HG03097 (cell line): ENCODE data around the gene ITIH1.
"Not testable (repeated sequence)": the region's sequence is repeated elsewhere in the genome, so short reads cannot be mapped to it uniquely, and the experiment has no call there.

Experiments
- ATAC-seq: cut with Tn5 transposase; IDR thresholded peaks from one replicate; pipeline ENCODE4 v1.9.1; 2021; ENCODE audit not compliant: unreplicated experiment, low FRiP score

Gene ITIH1, protein sequence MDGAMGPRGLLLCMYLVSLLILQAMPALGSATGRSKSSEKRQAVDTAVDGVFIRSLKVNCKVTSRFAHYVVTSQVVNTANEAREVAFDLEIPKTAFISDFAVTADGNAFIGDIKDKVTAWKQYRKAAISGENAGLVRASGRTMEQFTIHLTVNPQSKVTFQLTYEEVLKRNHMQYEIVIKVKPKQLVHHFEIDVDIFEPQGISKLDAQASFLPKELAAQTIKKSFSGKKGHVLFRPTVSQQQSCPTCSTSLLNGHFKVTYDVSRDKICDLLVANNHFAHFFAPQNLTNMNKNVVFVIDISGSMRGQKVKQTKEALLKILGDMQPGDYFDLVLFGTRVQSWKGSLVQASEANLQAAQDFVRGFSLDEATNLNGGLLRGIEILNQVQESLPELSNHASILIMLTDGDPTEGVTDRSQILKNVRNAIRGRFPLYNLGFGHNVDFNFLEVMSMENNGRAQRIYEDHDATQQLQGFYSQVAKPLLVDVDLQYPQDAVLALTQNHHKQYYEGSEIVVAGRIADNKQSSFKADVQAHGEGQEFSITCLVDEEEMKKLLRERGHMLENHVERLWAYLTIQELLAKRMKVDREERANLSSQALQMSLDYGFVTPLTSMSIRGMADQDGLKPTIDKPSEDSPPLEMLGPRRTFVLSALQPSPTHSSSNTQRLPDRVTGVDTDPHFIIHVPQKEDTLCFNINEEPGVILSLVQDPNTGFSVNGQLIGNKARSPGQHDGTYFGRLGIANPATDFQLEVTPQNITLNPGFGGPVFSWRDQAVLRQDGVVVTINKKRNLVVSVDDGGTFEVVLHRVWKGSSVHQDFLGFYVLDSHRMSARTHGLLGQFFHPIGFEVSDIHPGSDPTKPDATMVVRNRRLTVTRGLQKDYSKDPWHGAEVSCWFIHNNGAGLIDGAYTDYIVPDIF

DNA sequence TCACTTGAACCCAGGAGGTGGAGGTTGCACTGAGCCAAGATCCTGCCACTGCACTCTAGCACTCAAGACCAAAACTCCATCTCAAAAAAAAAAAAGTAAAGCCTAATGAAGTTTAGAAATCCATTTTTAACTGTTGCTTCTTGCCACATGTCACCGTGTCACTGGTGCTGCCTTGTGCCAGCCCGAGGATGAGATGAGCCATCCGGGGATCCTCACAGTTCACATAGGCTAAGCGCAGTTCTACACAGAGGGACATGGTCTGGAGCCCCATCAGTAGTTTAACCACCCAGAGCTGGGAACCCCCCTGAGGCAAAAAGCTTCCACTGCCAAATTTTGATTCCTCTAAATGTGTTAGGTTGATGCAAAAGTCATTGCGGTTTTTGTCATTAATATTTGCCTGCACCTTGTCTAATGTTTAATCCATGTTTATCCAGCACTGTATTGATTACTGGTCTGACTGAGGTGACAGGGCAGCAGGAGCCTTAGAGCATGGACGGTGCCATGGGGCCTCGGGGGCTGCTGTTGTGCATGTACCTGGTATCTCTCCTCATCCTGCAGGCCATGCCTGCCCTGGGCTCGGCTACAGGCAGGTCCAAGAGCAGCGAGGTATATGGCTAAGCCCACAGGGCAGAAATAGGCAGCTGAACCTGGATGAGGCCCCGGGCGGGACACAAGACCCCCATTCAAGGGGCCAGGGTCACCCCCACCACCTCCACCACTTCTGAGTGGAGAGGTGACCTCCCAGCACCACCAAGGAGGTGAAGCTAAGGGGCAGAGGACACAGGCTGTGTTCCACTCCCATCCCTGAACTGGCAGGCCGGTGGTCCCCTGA, at the start of gene ITIH1:
TSS of gene ITIH1 (plus strand) at position 473 of the 832 bp plus-strand sequence. CDS start at position 490, 17 bp downstream.
- no peak for ATAC-seq

DNA sequence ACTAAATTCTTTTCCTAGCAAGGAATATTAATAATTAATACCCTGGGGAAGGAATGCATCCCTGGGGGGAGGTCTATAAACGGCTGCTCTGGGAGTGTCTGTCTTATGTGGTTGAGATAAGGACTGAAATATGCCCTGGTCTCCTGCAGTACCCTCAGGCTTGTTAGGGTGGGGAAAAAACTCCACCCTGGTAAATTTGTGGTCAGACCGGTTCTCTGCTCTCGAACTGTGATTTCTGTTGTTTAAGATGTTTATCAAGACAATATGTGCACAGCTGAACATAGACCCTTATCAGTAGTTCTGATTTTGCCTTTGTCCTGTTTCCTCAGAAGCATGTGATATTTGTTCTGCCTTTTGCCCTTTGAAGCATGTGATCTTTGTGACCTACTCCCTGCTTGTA, 48.6 kb upstream of the ITIH1 start:
- not testable (repeated sequence) for ATAC-seq

DNA sequence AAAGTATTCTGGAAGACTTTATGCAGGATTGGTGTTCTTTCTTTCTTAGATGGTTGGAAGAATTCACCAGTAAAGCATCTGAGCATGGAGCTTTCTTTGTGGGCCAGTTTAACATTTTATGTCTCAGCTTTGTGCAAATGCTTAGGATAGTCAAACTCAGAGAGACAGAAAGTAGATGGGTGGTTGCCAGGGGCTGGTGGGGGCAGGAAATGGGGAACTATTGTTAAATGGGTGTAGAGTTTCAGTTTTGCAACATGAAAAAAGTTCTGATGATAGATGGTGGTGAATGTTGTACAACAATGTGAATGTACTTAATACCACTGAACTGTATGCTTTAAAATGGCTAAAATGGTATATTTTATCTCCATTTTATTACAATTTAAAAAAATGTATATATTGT, 46.7 kb upstream of the ITIH1 start:
- no peak for ATAC-seq

DNA sequence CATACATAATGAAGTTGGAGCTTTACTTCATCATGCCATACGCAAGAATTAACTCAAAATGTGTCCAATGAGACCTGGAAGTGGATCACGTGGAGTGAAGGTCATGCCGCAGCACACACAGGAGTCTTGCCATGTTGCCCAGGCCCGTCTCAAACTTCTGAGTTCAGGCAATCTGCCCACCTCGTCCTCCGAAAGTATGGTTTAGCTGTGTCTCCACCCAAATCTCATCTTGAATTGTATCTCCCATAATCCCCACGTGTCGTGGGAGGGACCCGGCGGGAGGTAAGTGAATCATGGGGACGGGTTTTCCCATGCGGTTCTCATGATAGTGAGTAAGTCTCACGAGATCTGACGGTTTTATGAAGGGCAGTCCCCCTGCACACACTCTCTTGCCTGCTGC, 45.8 kb upstream of the ITIH1 start:
- ATAC-seq, result no peak

DNA sequence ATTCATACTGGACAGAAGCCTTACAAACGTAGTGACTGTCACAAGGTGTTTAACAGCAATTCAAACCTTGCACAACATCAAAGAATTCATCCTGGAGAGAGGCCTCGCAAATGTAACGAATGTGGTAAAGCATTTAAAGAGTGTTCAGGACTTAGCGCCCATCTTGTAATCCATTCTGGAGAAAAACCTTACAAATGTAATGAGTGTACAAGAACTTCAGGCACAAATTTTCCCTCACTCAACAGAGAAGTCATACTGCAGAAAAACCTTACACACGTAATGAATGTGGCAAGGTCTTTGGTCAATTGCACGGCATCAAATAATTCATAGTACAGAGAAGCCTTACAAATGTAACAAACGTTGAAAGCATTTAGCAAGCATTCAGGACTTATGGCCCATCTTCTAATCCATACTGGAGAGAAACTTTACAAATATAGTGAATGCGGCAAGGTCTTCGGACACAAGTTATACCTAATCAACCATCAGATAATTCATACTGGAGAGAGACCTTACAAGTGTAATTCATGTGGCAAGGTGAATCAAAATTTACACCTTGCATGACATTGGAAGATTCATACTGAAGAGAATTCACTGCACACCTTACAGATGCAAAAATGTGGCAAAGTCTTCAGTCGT, 44.0 kb upstream of the ITIH1 start:
- ATAC-seq, result no peak

DNA sequence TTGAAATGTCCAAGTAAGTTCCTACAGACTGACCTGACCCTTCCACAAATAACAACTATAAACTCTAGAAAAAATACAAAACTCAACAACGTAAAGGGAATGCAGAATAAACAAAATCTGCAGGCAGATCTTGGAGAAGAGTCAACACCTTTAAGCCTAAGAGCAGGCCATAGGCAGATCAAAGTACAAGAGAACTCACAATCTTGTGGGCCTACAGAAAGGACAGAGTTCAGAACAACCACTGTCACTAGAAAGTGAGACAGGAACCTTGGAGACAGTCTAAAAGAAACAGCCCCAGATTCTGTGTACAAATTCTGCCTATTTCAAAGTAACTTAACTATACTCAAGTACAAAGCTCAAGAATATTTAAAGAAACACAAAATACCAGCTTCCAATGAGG, 37.7 kb upstream of the ITIH1 start:
- no peak for ATAC-seq

DNA sequence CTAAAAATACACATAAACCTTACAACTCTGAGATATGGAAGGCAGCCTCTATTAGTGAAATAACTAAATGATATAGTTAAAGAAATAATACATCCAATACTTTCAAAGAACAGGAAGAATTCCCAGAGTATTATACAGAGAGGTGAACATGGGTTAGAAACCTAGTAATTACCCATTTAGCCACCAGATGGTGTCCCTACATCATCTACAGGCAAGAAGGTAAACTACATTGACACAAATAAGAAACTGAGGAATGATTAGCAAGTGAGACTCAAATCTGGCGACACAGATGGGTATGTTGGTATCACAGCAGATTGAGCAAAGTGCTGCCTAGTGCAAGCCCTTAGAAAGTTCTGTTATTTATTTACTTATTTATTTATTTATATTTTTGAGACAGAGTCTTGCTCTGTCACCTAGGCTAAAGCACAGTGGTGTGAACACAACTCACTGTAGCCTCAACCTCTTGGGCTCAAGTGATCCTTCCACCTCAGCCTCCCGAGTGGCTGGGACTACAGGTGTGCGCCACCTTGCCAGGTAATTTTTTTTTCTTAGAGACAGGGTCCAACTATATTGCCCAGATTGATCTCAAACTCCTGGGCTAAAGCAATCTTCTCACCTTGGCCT, 34.9 kb upstream of the ITIH1 start:
- ATAC-seq, result no peak

DNA sequence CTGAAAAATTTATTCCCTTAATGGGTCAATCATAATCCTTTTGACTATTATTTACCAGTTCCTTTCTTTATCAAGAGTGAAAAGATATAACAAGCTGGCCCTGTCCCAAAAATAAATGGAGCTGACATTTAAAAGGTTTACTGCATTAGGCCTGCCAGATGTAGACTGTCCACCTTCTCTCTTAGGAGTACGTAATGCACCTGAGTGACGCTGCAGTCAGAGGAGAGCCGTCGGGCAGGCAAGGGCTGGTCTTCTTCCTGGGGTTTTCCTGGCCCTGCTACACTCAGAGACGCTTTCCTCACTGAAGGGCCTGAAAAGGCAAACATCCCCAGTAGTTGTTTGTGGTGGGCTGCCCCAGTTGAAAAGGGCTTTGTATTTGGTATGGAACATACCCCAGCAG, 34.2 kb upstream of the ITIH1 start:
- no peak for ATAC-seq

DNA sequence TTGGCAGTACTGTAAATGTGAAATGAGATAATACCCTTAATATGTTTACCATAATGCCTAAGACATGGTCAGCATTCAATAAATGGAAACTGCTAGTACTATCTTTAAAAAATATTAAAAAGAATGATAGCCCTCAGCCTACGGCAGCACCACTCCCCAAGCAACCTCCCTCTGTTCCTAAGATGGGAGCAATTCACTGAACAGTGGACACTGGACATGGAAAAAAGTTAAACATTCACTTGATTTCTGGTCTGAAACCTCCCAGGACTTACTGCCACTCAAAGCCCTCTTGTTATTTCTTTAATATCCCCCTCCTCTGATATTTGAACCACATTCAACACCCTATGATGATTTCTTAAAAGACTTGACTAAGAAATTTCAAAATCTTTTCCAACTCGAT, 33.7 kb upstream of the ITIH1 start:
- no peak for ATAC-seq

DNA sequence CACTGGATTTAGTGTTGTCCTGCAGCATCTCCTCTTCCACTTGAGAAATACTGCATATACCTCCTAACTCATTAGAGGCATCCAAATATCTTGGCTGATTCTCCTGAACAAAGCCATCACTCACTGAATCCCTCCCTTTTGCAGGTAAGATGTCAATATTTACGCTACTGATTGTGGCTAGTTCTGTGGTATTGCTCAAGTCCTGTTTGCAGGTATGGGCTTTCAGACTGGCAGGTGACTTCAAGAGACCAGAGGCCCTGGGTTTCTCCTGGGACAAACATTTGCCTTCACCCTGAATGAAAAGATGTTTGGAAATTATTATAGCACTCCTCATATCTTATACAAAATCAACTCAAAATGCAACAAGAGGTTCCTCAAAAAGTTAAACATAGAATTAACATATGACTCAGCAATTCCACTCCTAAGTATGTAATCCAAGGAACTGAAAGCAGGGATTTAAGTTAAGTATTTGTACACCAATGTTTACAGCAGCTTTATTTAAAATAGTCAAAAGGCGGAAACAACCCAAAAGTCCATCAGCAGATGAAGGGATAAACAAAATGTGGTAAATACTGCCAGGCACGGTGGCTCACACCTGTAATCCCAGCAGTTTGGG, 25.2 kb upstream of the ITIH1 start:
- ATAC-seq, result no peak

DNA sequence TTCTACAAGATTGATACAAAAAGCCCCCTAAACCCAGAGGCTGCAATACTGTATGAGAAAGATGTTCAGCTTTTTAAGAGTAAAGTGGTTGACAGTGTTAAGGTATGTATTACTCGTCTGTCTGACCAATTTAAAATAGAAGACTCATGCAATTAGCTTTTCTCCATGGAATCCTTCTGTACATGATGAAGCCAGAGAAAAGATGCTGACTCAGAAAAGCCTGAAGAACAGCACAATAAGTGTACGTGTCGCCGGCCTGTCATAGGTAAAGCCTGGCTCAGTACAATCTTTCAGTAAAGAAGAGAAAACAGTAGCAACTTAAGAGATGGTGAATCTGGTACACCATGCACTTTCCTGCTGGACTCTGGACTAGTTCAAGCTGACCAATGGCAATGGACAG, 23.0 kb upstream of the ITIH1 start:
- ATAC-seq, result no peak

DNA sequence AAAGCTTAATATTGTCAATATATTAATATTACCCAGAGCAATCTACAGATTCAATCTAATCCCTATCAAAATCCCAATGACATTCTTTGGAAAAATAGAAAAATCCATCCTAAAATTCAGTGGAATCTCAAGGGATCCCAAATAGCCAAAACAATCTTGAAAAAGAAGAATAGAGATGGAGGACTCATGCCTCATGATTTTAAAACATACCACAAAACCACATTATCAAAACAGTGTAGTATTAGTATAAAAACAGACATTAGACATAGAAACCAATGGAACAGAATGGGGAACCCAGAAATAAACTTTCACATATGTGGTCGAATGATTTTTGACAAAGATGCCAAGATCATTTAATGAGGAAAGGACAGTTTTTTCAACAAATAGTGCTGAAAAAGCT, 21.3 kb upstream of the ITIH1 start:
- no peak for ATAC-seq

DNA sequence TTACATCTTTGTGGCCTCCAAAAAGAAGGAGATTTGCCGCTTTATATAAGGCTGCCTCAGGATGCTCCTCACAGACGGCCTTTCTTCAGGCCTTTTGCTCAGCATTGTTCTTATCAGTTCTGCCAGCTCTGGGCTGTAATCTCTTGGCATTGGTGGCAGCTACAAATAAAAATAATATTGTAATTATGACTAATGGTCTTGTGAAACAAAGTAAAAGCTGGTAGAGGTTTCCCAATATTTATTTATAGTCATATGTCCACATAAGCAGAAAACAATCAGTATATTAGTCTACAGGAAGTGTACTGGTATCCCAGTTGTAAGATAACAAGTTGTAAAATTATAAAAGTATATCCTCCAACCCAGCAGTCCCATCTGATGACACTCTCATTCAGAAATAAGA, 13.9 kb upstream of the ITIH1 start:
- no peak for ATAC-seq

DNA sequence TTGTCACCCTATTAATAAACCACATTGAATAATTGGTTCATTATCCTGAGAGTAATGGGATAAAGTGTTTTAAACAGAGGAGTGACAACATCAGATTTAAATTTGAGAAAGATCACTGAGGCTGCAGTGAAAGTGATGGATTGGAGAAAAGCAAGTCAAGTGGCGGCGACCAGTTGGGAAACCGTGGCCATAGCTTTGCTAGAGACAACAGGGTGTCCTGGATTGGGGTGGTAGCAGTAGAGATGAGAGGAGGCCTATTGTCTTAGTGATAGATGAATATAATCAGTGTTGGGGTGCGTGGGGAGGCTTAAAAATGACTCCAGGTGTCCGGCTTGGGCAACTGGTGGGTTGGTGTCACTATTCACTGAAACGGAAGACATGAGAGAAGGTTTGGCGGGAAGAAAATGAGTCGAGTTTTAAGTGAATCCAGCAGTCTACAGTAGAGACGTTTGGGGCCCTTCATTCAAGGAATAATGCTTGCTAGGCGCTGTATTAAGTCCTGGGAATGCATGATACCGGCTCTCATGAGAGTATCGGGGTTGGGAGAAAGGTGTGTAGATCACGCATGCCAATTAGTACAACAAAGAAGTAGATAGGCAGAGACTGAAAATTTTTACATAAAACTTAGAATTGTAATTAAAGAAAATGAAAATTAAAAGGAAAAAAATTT, 7.5 kb upstream of the ITIH1 start:
- no peak for ATAC-seq

DNA sequence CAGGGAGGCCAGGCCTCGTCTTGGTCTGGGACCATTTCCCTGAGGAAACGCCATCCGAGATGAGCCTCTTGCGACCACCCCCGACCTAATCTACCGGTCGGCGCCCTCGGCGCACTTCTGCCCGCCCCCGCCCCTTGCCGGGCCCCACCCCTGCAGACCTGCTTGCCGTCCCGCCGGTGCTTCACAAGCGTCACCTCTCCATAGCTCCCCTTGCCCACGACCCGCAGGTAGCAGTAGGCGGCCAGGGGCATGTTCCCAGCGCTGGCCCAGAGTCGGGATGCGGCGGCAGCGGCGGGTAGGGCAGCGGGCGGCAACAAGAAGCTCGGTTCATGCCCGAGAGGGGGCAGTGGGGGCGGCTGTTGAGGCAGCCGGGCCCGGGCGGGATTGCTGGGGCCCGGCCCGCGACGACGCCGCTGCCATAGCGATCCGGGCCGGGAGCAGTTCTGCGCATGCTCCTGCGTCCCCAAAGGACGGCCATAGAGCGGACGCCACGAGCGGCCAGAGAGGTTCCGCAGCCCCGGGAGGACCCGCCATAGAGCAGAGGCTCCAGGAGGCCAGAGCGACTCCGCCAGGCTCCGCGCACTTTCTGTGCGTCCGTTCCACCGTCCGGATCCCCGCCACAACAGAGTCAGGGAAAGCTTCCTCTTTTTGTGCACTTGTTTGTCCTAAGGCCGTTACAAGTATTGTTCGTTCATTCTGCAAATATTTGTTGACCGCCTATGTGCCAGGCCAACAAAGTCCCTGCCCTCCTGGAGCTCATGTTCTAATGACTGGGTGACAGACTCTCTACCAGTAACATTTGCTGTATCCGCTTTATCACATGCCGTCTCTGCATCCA, 6.7 kb upstream of the ITIH1 start, which contains the start of gene NEK4:
TSS of gene NEK4 (minus strand) at position 445 of the 838 bp plus-strand sequence. CDS start at position 251, 194 bp downstream.
- peak; percentile 93 for ATAC-seq

DNA sequence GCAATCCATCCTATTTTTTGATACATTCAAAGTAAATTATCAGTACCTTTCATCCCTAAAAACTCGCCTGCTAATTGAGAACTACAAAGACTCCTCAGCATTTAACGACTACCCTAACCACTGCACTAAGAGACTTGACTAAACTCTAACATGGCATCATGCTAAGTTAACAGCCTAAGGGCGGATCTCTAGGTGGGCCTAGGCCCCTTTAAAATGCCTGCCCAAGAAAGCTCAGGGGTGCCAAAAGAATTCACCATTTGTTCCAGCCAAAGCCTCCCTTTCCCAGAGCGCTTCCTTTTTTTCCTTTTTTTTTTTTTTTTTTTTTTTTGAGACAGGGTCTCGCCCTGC, 6.1 kb upstream of the ITIH1 start:
- ATAC-seq, result no peak

DNA sequence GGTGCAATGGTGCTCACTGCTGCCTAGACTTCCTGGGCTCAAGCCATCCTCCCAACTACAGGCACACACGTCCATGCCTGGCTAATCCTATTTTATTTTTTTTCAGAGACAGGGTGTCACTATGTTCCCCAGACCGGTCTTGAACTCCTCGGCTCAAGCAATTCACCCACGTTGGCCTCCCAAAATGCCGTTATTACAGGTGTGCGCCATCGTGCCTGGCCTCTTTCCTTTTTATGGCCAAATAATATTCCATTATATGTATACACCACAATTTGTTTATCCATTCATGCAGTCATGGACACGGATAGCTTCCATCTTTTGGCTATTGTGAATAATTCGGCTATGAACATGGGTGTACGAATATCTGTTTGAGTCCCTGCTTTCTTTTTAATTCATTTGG, 5.7 kb upstream of the ITIH1 start:
- no peak for ATAC-seq
